HG03103 (cell line): Measurements from ENCODE around the gene ZNF318.
"Not testable (repeated sequence)": the region's sequence is repeated elsewhere in the genome, so short reads cannot be mapped to it uniquely, and the experiment has no call there.

ENCODE experiments used
- ATAC-seq: cut with Tn5 transposase; IDR thresholded peaks from one replicate; pipeline ENCODE4 v1.9.1; 2021; ENCODE audit warnings: low read depth; ENCODE audit not compliant: unreplicated experiment

ZNF318 gene

DNA sequence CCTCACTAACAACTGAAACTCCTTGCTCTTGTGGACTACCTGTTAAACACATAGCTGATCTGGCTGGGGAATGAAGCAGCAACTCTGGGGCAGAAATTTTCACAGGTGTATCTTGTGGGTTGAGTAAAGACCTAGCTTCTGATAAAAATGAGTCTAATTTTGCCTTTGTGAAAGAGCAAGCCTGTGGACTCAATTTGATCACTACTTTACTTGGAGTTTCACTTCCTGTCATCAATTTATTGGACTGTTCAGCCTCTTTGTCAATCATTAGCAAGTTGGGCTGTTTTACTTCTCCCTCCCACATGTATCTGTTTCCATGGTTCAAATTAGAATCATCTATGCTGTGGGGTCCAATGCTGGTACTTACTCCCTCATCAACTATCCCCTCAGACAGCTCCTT is 31.2 kb downstream of the ZNF318 start:
- no peak for ATAC-seq

DNA sequence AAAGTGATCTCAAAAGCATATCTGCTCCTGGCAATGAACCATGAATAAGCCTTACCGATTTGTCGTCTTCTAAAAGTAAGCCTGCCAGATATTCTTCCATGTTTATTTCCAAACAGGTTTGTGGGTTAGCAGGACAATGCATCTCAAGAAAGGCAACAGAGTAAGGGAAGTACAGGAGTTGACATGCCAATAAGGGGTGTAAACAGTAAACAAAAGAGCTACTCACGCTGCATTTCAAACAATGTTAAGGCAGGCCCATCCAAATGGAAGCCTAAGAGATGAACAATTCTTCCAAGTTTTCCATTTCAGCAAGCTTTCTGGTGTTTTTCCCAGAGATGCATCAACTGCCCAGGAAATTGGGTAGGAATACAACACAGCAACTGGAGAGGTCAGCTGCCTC is 33.1 kb downstream of the ZNF318 start:
- no peak for ATAC-seq

DNA sequence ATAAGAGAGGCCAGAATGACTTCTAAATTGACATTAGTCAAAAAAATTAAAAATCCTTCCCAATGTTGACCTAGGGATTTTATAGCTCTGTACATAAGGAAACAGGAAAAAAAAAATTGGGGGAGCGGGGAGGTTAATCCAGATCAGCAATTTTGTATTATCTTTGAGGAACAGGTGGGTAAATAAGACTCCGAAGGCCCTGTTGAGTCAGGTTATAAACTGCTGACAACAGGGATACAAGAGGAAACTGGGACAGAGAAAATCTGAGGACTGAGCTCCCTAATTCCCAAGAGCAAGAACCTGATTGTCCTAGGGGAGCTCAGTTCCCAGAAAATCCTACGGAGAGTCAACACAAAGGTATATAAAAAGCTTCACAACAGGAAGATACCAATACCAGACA is 34.0 kb downstream of the ZNF318 start:
- no peak for ATAC-seq

DNA sequence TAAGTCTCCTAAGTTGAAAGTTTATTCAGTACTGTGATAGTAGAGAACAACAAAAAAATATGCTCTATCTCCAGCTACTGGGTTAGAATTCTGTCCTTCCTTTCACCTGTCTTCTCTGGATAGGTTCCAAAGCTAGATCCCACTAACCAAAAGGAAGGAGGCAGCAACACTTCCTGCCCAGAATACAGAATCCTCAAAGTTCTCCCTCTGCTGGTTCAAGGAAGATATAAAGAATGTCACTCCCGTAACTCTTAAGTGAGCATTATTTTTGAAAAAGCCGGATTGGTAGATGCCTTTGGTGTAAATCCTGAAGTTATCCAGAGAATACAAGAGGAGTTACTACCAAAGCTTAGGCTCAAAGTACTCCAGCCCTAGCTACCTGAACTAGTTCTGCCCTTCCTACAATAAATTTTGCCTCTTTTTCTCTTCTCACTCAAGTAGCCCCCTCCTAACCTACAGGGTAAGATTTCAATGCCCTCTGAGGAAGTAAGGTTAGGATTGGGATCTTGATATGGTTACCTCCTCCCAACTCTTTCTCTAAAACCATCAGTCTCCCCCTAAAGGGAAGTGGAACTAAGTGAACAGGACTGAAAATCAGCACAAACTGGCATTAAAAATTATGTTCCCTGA is 34.9 kb downstream of the ZNF318 start:
- no peak for ATAC-seq

DNA sequence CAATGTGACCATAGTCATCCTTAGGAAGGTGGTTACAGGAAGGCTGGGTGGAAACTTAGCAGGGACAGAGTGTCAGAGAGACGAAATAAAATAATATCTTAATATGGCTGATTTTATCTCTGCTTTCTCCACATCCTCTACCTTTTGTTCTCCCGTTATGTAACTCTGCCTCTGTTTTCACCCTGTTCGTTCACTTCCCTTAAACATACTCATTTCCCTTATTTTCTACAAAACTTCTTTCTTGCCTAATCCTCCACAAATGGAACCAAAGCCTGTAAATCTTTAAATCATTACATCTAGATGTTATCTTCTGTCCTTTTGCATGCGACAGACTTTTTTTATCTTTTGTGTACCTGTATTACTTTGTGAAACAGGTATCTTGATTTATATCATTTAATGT is 37.6 kb downstream of the ZNF318 start:
- no peak for ATAC-seq

DNA sequence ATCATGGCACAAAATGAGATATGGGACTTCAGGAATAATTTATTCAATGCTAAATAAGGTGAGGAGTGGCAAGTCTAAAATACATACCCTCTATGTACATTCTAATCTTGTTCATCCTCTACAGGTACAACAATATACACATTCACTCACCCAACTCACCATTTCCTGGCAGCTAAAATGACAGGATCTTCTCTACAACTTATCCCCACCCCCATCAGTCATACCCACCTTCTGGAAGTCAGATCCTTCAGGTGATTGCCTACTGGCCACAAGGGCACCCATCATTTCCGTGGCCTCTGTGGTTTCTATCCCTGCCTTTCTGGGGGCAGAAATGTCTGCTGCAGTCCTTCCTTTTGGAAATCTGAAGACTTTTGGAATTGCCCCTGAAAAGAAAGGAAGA is 38.0 kb downstream of the ZNF318 start:
- no peak for ATAC-seq

DNA sequence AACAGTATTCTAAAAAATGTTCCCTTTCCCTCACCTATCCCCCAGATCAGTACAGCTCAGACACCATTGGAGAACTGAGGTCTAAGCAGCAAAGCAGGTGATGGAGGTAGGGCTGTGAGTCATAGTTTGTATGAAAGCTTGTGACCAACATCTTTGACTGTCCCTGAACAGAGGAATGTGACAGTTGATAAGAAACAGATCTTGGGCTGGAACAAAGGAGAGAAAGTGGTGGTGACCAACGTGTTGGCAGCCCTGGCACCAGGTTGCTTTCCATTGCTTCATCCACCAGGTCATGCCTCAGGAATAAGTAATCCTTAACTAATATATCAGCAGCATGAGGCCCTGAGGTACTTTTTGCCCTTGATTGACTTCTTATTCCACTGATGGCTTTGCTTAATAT is 40.9 kb downstream of the ZNF318 start:
- ATAC-seq: no peak

DNA sequence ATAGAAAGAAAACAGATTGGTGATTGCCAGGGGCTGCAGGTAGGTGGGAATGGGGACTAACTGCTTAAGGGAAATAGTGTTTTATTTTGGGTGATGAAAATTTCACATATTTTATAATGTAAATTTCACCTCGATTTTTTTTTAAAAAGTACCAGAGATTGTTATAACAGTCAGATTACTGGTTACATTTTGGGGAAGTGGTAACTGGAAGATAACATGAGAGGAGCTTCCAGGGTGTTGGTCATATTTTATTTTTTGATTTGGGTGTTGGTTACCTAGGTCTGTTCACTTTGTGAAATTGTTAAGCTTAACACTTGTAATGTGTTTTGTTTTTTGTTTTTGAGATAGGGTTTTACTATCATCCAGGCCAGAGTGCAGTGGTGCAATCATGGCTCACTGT is 43.6 kb downstream of the ZNF318 start:
- ATAC-seq: no peak

DNA sequence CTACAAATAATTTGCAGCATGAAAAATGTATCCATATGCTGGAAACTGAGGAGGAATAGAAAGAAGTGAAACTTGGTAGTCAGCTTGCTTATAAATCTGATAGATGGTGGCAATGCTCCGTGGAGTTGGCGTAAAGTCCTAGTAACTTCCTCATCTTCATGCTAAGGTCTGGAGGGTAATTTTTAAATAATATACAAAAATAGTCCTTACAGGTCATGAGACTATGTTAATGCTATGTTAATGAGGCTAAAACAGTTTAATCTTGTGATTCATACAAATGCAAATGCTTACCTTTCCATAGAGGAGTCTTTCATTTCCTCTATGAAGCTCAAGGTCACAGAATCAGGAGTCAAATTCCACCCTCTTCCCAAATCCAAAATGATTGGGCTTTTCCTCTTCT is 51.4 kb downstream of the ZNF318 start:
- no peak for ATAC-seq

DNA sequence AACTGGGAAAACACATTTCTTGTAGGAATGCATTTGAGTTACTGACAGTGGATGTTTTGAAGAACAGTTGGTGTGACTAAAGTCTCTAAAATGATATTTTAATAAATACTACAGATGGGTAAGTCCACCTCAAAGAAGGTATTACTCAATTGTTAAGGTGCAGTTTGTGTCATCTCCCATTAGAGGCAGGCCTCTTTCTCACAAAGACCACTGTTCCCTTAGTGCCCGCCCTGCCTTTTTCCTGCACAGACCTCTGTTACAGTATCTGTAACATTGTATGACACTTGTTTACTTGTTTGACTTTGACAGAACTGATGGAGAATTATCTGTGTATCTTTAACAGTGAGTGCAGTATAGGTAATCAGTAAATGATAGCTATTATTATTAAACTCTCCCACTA is 55.6 kb downstream of the ZNF318 start:
- ATAC-seq: no peak

DNA sequence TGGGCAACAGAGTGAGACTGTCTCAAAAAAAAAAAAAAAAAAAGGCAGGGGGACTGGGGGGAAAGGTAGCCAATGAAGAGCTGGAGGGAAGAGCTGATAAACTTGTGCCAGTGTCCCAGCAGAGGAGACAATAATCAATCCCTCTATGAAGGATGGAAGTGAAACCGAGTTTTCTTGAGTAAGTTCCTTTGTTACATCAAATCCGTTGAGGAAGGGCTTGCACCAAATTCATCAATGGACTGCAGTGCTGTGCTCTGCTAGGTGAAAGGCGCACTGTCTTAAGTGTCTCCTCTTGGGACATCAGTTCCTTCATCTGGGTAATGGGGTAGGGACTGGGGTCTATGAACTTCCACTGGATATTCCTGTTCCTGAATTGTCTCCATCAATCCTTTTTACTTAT is 57.8 kb downstream of the ZNF318 start:
- no peak for ATAC-seq

DNA sequence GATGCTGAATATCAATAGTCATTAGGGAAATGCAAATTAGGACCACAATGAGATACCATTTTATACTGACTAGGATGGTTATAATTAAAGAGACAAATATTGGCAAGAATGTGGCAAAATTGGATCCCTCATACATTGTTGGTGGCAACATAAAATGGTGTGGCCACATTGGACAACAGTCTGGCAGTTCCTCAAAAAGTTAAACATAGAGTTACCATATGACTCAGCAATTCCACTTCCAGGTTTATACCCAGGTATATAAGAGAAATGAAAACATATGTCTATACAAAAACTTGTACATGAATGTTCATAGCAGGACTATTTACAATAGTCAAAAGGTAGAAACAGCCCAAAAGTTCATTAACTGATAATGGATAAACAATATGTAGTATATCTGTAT is 58.8 kb downstream of the ZNF318 start:
- no peak for ATAC-seq

DNA sequence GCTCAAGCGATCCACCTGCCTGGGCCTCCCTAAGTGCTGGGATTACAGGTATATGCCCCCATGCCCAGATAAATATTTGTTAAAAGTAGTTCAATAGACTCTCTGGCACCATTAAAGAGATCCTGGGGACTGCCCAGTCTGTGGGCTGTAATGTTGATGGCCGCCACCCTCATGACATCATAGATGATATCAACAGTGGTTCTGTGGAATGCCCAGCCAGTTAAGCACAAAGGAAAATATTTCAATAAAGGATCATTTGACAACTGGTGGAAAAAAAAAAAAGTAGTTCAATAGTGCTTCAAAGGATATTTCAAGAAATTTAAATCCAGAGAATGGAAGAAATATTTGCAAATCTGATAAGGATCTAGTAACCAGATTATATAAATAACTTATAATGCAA is 59.3 kb downstream of the ZNF318 start:
- no peak for ATAC-seq

DNA sequence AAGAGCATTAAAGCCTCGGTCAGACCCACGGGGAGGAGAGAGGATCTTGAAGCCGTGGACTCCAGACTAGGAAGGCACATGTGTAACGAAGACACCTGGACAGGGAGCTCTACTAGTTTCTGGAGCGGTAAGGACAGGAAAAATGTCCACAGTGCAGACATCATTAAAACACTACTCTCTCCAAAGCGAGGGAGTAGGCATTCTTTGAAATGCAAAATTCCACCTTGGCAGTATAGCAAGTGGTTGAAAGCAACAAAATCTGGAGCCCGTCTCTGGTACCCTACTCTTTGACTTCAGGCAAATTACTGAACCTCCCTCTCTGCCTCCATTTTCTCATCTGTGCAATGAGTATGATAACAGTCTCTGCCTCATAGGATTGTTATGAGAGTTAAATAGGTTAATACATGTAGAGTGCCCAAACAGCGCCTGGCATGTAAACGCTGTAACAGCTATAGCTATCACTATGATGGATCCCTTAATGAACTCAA is 60.4 kb downstream of the ZNF318 start:
- no peak for ATAC-seq

DNA sequence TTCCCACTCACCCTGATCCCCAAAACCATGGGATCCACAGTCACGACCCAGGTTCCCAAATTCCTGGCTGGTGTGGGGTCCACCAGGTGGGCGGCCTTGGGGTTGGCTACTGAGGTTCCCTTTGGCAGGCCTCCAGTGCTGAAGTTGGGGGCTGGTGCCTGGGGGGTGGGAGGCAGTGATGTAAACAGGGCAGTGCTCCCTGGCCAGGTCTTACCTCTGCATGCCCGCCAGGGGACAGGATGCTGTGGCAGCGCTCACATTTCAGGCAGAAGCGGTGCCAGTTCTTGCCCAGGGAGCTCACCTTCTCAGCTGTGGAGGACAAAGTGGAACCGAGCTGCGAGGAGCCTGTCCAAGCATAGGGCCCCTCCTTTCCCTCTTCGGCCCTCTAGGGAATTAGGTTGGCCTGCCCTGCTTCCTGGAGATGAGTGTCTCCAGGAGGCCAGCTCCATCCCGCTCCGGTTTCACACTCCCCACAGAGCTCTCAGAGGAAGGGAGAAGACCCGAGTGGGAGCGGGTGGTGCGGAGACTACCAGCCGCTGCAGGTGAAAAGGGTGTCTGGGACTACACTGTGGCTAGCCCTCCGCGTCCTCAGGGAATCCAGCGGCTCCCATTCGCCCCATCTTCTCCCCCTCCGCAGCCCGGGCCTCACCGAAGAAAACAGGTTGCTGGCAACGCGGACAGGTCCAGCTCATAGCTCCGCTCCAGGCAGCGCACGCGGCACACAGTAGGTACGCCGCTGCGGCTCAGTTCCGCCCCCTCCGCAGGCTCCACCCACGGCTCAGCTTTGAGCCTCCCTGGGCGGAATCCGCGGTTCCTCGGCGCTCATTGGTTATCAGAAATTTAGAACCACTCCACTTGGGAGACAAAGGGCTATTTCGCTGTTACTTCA is 61.1 kb downstream of the ZNF318 start, which contains the start of gene CRIP3:
Gene CRIP3 (minus strand): TSS at position 726 of the 889 bp plus-strand sequence. CDS start 34 bp downstream, at position 692.
- peak; percentile 46 for ATAC-seq

DNA sequence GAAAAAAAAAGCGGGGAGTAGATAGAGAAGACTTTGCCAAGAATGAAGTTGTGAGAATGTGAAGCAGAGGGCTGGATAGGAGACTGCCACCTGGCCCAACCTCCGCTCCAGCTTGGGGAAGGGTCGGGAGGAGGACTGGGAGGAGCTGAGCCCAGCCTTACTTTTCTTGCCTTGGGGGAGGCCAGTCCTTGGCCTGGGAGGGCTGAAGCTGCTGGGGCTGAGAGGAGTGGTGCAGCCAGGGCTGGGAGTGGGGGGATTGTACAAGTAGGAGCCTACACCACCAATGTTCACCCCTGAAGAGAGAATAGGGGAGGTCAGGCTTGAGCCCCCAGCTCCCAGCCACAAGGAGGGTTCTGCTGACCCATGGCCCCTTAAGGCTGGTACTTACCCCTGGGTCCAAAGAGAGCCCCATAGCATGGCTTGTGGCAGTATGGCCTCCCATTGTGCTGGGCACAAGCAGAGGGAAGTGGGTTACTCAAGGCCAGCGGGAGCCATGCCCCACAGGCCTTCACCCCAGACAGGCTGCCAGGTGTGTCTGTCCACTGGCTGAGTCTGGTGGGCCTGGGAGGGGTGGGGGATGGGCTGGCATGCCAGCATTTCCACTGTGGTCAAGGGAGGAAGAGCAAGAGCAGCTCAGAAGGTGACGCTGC is 61.9 kb downstream of the ZNF318 start:
- no peak for ATAC-seq

DNA sequence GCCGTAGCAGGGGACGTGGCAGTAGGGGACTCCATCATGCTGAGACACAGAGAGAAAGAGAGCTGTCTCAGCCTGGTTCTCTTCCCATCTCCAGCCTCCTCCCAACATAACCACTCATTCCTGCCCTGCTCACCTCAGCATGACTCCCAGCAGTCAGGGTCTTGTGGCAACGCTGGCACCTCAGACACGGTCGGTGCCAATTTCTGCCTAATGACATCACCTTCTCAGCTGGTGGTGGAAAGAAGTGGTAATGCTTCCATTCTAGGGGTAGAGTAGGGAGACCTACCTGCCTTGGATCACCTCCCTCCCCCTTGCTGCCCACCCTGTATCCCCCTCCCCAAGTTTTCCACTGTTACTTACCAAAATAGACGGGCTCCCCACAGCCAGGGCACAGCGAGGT is 63.4 kb downstream of the ZNF318 start:
- ATAC-seq: no peak

DNA sequence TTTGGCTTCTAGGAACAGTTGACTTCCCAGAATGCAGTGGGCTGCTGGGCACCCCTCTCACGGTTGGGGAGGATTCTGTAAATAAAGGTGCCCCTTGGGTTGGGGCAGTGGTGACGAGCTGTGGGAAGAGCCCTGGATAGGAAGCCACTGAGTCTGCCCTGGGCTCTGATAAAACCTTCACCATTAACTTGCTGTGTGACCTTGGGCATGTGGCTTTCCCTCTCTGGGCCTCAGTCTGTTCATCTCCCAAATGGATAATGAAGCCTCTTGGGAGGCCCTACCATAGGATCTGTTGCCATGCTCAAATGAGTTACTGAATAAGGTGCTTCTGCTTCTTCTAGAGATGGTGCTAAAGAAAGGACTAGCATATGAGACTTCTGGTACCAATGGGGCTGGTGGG is 64.6 kb downstream of the ZNF318 start:
- ATAC-seq: no peak

DNA sequence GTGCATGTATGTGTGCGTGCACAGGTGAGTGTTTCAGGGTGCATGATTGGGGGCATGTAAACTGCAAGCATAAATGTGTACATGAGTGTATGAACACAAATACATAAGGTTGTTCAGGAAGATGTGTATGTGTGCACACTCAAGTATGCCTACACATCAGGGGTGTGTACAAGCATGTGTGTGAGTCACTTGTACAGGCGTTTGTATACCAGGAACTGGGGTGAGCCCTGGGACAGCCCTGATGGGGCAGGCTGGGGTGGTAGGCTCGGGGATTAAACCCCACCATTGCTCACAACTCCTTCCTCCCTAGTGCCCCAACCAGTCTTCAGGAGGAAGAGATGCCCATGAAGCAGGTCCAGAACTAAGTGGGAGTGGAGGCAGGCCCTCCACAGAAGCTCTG is 65.1 kb downstream of the ZNF318 start:
- no peak for ATAC-seq

DNA sequence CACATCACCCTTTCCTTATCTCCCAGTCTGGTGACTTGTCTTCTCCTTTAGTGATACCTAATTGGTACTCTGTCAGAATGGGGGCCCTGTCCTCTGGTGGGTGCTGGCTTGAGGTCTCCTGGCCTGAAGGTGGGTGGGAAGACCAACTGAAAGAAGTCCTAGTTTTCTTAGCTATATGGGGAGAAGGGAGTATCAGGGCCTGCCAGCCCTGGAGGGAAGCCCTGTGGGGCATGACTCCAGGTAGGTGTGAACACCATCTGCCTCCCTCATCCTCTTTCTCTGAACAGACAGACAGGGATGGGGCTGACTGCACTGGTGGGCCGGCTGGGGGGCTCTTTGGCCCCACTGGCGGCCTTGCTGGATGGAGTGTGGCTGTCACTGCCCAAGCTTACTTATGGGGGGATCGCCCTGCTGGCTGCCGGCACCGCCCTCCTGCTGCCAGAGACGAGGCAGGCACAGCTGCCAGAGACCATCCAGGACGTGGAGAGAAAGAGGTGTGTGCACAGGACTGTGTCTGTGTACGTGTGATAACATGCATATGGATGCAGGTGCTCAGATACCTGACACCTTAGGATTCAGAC is 65.6 kb downstream of the ZNF318 start:
- ATAC-seq: no peak

DNA sequence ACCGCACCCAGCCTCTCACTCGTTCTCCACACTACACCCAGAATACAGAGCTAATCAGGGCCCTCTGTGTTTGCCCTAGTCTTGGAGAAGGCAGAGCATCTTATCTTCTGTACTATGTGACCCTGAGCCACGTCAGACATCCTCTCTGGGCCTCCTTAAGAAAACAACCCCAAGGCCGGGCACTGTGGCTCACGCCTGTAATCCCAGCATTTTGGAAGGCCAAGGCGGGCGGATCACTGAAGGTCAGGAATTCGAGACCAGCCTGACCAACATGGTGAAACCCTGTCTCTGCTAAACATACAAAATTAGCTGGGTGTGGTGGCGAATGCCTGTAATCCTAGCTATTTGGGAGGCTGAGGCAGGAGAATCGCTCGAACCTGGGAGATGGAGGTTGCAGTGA is 66.4 kb downstream of the ZNF318 start:
- ATAC-seq: not testable (repeated sequence)
